IMR-90 (cell line): ENCODE data around the gene MARCKSL1. TPM values are rescaled to one million over a fixed set of nuclear protein-coding genes. Genes with fewer than 3 reads are reported as not detected.
A peak's percentile ranks its signal among the peaks of the same experiment; 100 is the strongest.

Experiments used
- ATAC-seq: fragments of 200-7000 bp; cut with Tn5 transposase; 2 replicates; pipeline ENCODE4 v1.9.1; 2020; ENCODE audit warnings: low read depth, mild to moderate bottlenecking, moderate library complexity
- BruUV-seq: library from RNA; stranded (reverse); fragments of 400-500 nt; replicated peaks from 2 replicates; lab custom pipeline; 2021; lab: Mats Ljungman, UMichigan
- CTCF ChIA-PET: fragments of 300-600 bp; formaldehyde crosslinking; extraction: SDS; loops from one replicate; lab custom pipeline; 2021; ENCODE audit warnings: antibody characterized with exemption; lab: Yijun Ruan, JAX
- POLR2A ChIA-PET: fragments of 300-600 bp; sonication (Branson Sonifier 250); formaldehyde crosslinking; loops from one replicate; lab custom pipeline; 2022; ENCODE audit warnings: antibody characterized with exemption; ENCODE audit not compliant: unreplicated experiment; lab: Charles Lee
- DNase-seq: peaks from one replicate; pipeline ENCODE4 v3.0.0; 2013
- H2AFZ ChIP-seq: replicated peaks from 2 replicates; pipeline ENCODE3; 2013; ENCODE audit warnings: low read length, mild to moderate bottlenecking; ENCODE audit not compliant: poor library complexity
- H2AK5ac ChIP-seq: 2 replicates; pipeline ENCODE4 v1.6.1; 2013; ENCODE audit warnings: low read depth, low read length, inconsistent platforms
- H2AK9ac ChIP-seq: replicated peaks from 2 replicates; pipeline ENCODE3; 2013; ENCODE audit warnings: mild to moderate bottlenecking, low read depth, low read length, moderate library complexity; ENCODE audit not compliant: poor library complexity
- H2BK120ac ChIP-seq: 2 replicates; pipeline ENCODE4 v1.6.1; 2013; ENCODE audit warnings: low read depth, low read length, inconsistent platforms
- H2BK15ac ChIP-seq: 3 replicates; pipeline ENCODE4 v1.6.1; 2013; ENCODE audit warnings: low read depth, low read length, inconsistent platforms
- H2BK20ac ChIP-seq: 2 replicates; pipeline ENCODE4 v1.6.1; 2013; ENCODE audit warnings: low read depth, mild to moderate bottlenecking, inconsistent platforms, low read length, moderate library complexity
- H2BK5ac ChIP-seq: 2 replicates; pipeline ENCODE4 v1.6.1; 2013; ENCODE audit warnings: mild to moderate bottlenecking, low read depth, low read length, inconsistent platforms; ENCODE audit not compliant: poor library complexity, severe bottlenecking
- H3K14ac ChIP-seq: replicated peaks from 2 replicates; pipeline ENCODE4 v1.6.1; 2013; ENCODE audit warnings: low read depth, low read length, inconsistent platforms
- H3K18ac ChIP-seq: 2 replicates; pipeline ENCODE4 v1.6.1; 2013; ENCODE audit warnings: low read depth, low read length, control low read depth
- H3K23ac ChIP-seq: 2 replicates; pipeline ENCODE4 v1.6.1; 2013; ENCODE audit warnings: low read depth, low read length, inconsistent platforms
- H3K27ac ChIP-seq: 2 replicates; pipeline ENCODE4 v1.5.1; 2013; ENCODE audit warnings: mild to moderate bottlenecking, control low read depth, low read length; ENCODE audit not compliant: insufficient read depth
- H3K27me3 ChIP-seq: 2 replicates; pipeline ENCODE4 v1.6.1; 2013; ENCODE audit warnings: low read length; ENCODE audit not compliant: control insufficient read depth, insufficient read depth
- H3K36me3 ChIP-seq: 2 replicates; pipeline ENCODE4 v1.6.1; 2013; ENCODE audit warnings: low read length, mixed read lengths; ENCODE audit not compliant: control insufficient read depth, insufficient read depth
- H3K4ac ChIP-seq: 2 replicates; pipeline ENCODE4 v1.6.1; 2013; ENCODE audit warnings: low read depth, low read length, inconsistent platforms
- H3K4me1 ChIP-seq: 2 replicates; pipeline ENCODE4 v1.6.1; 2013; ENCODE audit warnings: low read length, mixed read lengths; ENCODE audit not compliant: control insufficient read depth, insufficient read depth
- H3K4me2 ChIP-seq: 2 replicates; pipeline ENCODE4 v1.6.1; 2013; ENCODE audit warnings: low read depth, mild to moderate bottlenecking, control low read depth, low read length, moderate library complexity
- H3K4me3 ChIP-seq: 2 replicates; pipeline ENCODE4 v1.5.1; 2013; ENCODE audit warnings: low read depth, mild to moderate bottlenecking, control low read depth, low read length, moderate library complexity; ENCODE audit not compliant: insufficient read depth
- H3K56ac ChIP-seq: 2 replicates; pipeline ENCODE4 v1.6.1; 2013; ENCODE audit warnings: low read length, inconsistent platforms; ENCODE audit not compliant: insufficient read depth; ENCODE audit errors: extremely low read depth
- H3K79me1 ChIP-seq, 2 experiments: 2 replicates each; pipeline ENCODE4 v1.6.1; 2013; ENCODE audit warnings: low read length in 2 of 2, inconsistent platforms in 1 of 2, low read depth in 1 of 2
- H3K9ac ChIP-seq: 2 replicates; pipeline ENCODE4 v1.6.1; 2013; ENCODE audit warnings: low read depth, low read length, control low read depth
- H3K9me1 ChIP-seq: 2 replicates; pipeline ENCODE4 v1.6.1; 2013; ENCODE audit warnings: low read length, inconsistent platforms; ENCODE audit not compliant: insufficient read depth
- H3K9me3 ChIP-seq: 2 replicates; pipeline ENCODE4 v1.6.1; 2013; ENCODE audit warnings: low read length; ENCODE audit not compliant: control insufficient read depth, insufficient read depth
- H4K20me1 ChIP-seq: 2 replicates; pipeline ENCODE4 v1.6.1; 2013; ENCODE audit warnings: low read length, inconsistent platforms; ENCODE audit not compliant: insufficient read depth
- H4K5ac ChIP-seq: 2 replicates; pipeline ENCODE4 v1.6.1; 2013; ENCODE audit warnings: mild to moderate bottlenecking, low read depth, low read length, control low read depth
- H4K8ac ChIP-seq, 2 experiments: 2 replicates each; pipeline ENCODE4 v1.6.1; 2013; ENCODE audit warnings: low read depth in 2 of 2, low read length in 2 of 2, control low read depth in 1 of 2, inconsistent platforms in 1 of 2
- H4K91ac ChIP-seq: 2 replicates; pipeline ENCODE4 v1.6.1; 2013; ENCODE audit warnings: low read depth, low read length, inconsistent platforms; ENCODE audit not compliant: insufficient read depth
- BHLHE40 ChIP-seq: fragments of 150-350 bp; IDR thresholded peaks from 2 replicates; pipeline ENCODE4 v1.6.1; 2016; ENCODE audit warnings: mild to moderate bottlenecking, low read depth, low read length
- CEBPB ChIP-seq: IDR thresholded peaks from 2 replicates; pipeline ENCODE4 v1.6.1; 2012; ENCODE audit warnings: low read depth, low read length, improper control_type of control experiment
- FOS ChIP-seq: fragments of 150-350 bp; IDR thresholded peaks from 2 replicates; pipeline ENCODE4 v1.6.1; 2016; ENCODE audit warnings: low read depth, low read length
- MAFK ChIP-seq: IDR thresholded peaks from 2 replicates; pipeline ENCODE4 v1.6.1; 2012; ENCODE audit warnings: low read depth, low read length, improper control_type of control experiment
- MAZ ChIP-seq: IDR thresholded peaks from 2 replicates; pipeline ENCODE4 v1.6.1; 2012; ENCODE audit warnings: low read depth, mild to moderate bottlenecking, low read length, improper control_type of control experiment, moderate library complexity, borderline replicate concordance
- NFE2L2 ChIP-seq: fragments of 150-350 bp; IDR thresholded peaks from 2 replicates; pipeline ENCODE4 v1.6.1; 2016; ENCODE audit warnings: low read depth, mild to moderate bottlenecking, low read length
- POLR2A ChIP-seq: IDR thresholded peaks from 2 replicates; pipeline ENCODE4 v1.6.1; 2012; ENCODE audit warnings: mild to moderate bottlenecking, low read depth, low read length
- WGBS, 2 experiments: methylation state at CpG; one replicate each; pipeline versions ENCODE4 v1.1.5 to v1.1.7; 2013; ENCODE audit warnings: missing lambda C conversion rate in 2 of 2; ENCODE audit not compliant: insufficient read length in 1 of 2; ENCODE audit errors: extremely low coverage in 2 of 2; 5-methylcytosine and 5-hydroxymethylcytosine counted together
- dilution Hi-C: fragments of 300-500 bp; cut with HindIII; formaldehyde crosslinking; loops from one replicate; pipeline ENCODE4 v1.14.3; 2018; ENCODE audit warnings: low sequenced_read_pairs; ENCODE audit not compliant: unreplicated experiment
- in situ Hi-C: fragments of 300-500 bp; cut with MboI; formaldehyde crosslinking; loops from 3 replicates; pipeline ENCODE4 v1.14.3; 2019; ENCODE audit warnings: low sequenced_read_pairs, inconsistent platforms, mixed read lengths
- intact Hi-C: fragments of 100-400 bp; cut with micrococcal nuclease; formaldehyde crosslinking; loops from 2 replicates; pipeline ENCODE4 v1.10.0; 2022
- polyA plus RNA-seq, 3 experiments: library from polyadenylated mRNA; depleted of rRNA; stranded (reverse); fragments of >200 nt; gene quantifications; 2 replicates each; pipeline ENCODE4 v1.2.3, GENCODE V29; 2012; ENCODE audit warnings: low replicate concordance in 1 of 3
- total RNA-seq: library from RNA; depleted of rRNA; stranded (reverse); fragments of >200 nt; gene quantifications from 2 replicates; pipeline ENCODE4 v1.2.3, GENCODE V29; 2012
- TF ChIP-seq, protein P1 (sequence below): fragments of 150-350 bp; IDR thresholded peaks from 2 replicates; pipeline ENCODE4 v1.6.1; 2016; ENCODE audit warnings: low read depth, mild to moderate bottlenecking, low read length, moderate library complexity, borderline replicate concordance
- TF ChIP-seq, protein P2 (sequence below): fragments of 150-350 bp; IDR thresholded peaks from 2 replicates; pipeline ENCODE4 v1.6.1; 2017; ENCODE audit warnings: mild to moderate bottlenecking, antibody characterized with exemption, low read length, low read depth

MARCKSL1 gene
- total and polyA plus RNA-seq, 2 of the 4 experiments (the other 2 are of a cell fraction): 37.5 to 218 TPM

- H3K9me1 ChIP-seq: peaks cover 12% of the 10 kb centered on the region; the same call in 1 of the 2 replicates
- peaks cover 19 to 64% of the 10 kb centered on the region in 2 experiments; a peak in 3 of 4 replicates for H3K79me1 ChIP-seq
- dilution Hi-C loops (no loop called here), in situ Hi-C loops (no loop called here), intact Hi-C loops (loop anchor here (5.0 kb wide), 1 partner anchor 91 kb away; no protein-coding TSS in a partner anchor)
- WGBS, 2 experiments: 83% methylated on average over 1 of the region's 3 CpGs; no CpG with 5 or more reads in 1 of the 2 experiments
- CTCF ChIA-PET: interaction anchor here (0.7 kb wide), 2 partner anchors 44 to 118 kb away, joined by 3 to 4 read pairs; no protein-coding TSS in a partner anchor
- H4K91ac ChIP-seq: no peak overlapping the region
- no peak overlapping the region for H3K27ac ChIP-seq
- H2BK20ac ChIP-seq: no peak overlapping the region
- H2BK120ac ChIP-seq: no peak overlapping the region
- peaks cover 57% of the 10 kb centered on the region for H3K36me3 ChIP-seq
- H4K20me1 ChIP-seq: peaks cover 34% of the 10 kb centered on the region
- H2BK15ac ChIP-seq: no peak overlapping the region
- H3K23ac ChIP-seq: peak overlapping the region; percentile 60; the same call in 1 of the 2 replicates
- TF ChIP-seq MAFK: no peak
- TF ChIP-seq FOS: no peak
- TF ChIP-seq, protein P1, sequence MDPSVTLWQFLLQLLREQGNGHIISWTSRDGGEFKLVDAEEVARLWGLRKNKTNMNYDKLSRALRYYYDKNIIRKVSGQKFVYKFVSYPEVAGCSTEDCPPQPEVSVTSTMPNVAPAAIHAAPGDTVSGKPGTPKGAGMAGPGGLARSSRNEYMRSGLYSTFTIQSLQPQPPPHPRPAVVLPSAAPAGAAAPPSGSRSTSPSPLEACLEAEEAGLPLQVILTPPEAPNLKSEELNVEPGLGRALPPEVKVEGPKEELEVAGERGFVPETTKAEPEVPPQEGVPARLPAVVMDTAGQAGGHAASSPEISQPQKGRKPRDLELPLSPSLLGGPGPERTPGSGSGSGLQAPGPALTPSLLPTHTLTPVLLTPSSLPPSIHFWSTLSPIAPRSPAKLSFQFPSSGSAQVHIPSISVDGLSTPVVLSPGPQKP: no peak
- TF ChIP-seq CEBPB: no peak
- TF ChIP-seq BHLHE40: no peak
- no peak for TF ChIP-seq MAZ
- no peak for TF ChIP-seq NFE2L2
- no peak; the same call in 1 of the 2 replicates for TF ChIP-seq POLR2A
- TF ChIP-seq, protein P2, sequence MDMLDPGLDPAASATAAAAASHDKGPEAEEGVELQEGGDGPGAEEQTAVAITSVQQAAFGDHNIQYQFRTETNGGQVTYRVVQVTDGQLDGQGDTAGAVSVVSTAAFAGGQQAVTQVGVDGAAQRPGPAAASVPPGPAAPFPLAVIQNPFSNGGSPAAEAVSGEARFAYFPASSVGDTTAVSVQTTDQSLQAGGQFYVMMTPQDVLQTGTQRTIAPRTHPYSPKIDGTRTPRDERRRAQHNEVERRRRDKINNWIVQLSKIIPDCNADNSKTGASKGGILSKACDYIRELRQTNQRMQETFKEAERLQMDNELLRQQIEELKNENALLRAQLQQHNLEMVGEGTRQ: no peak
- H2AK9ac ChIP-seq: no peak overlapping the region
- H4K5ac ChIP-seq: no peak overlapping the region
- H3K4me2 ChIP-seq: no peak overlapping the region; the same call in 1 of the 2 replicates
- H3K18ac ChIP-seq: no peak overlapping the region
- no peak overlapping the region for H4K8ac ChIP-seq
- H3K56ac ChIP-seq: no peak overlapping the region
- no peak overlapping the region for H2AK5ac ChIP-seq
- H3K9ac ChIP-seq: no peak overlapping the region; the same call in 1 of the 2 replicates
- 0 out of 2 replicates have a peak overlapping the region, but pooled peaks have one; percentile 23 for H3K14ac ChIP-seq
- no peak for DNase-seq
- ATAC-seq: no peak
- H2AFZ ChIP-seq: no peak overlapping the region
- no peak overlapping the region for H3K4ac ChIP-seq
- POLR2A ChIA-PET: no interaction called here
- H3K4me3 ChIP-seq: no peak overlapping the region
- no peaks in the 10 kb centered on the region for H3K9me3 ChIP-seq
- H3K4me1 ChIP-seq: peaks cover 6% of the 10 kb centered on the region
- BruUV-seq: TSS peak; percentile 78
- no peak overlapping the region for H2BK5ac ChIP-seq
- H3K27me3 ChIP-seq: no peaks in the 10 kb centered on the region
Observed at GRCh38 chr1:32333251-32333963, 2.6 kb downstream of the MARCKSL1 start.
